Measurements from ENCODE around the gene GPR141. TPM values are rescaled to one million over a fixed set of nuclear protein-coding genes. Genes with fewer than 3 reads are reported as not detected.

Gene GPR141
- total RNA-seq, 1 experiment from 2014 or later, result not detected

GRCh38 chr7:37771342-37771741, 87.8 kb downstream of the GPR141 start:
- no peak for TF ChIP-seq FOSL1 (IDR thresholded peaks at IDR 0.05; ENCODE audit: low read depth)
- no peaks in the 10 kb centered on the region for H3K9me3 ChIP-seq (ENCODE audit: control insufficient read depth in 1 of 2, insufficient read depth in 1 of 2, low read depth in 1 of 2, low read length in 2 of 2)
- no peaks in the 10 kb centered on the region for H3K79me2 ChIP-seq (ENCODE audit: insufficient read depth, low read length)
- H3K4me1 ChIP-seq (ENCODE audit: control insufficient read depth in 1 of 2, insufficient read depth in 2 of 2, low read length in 2 of 2), result no peaks in the 10 kb centered on the region
- intact Hi-C loops (cut with micrococcal nuclease), result no loop called here
- H4K20me1 ChIP-seq (ENCODE audit: insufficient read depth), result no peaks in the 10 kb centered on the region
- RAD21 ChIA-PET (ENCODE audit: low non-redundant PET in 1 of 2, low total read pairs in 2 of 2, uncharacterized antibody in 2 of 2, unreplicated experiment in 2 of 2), result no interaction called here
- H3K9ac ChIP-seq (ENCODE audit: low read length), result no peak overlapping the region
- POLR2A ChIA-PET, result no interaction called here
- H2AFZ ChIP-seq (ENCODE audit: low read depth, low read length, poor library complexity, severe bottlenecking), result no peak overlapping the region
- no peak overlapping the region for H3K27ac ChIP-seq (ENCODE audit: low read depth, low read length)
- no peak for DNase-seq (ENCODE audit: low read depth, low spot score)
- no TSS peak for BruUV-seq (replicated peaks)
- no peak overlapping the region for H3K4me3 ChIP-seq (replicated peaks in 1 of 2; ENCODE audit: low read depth in 1 of 2, low read length in 2 of 2)
- H3K4me2 ChIP-seq (ENCODE audit: low read length), result no peak overlapping the region
- H3K36me3 ChIP-seq (ENCODE audit: control insufficient read depth in 1 of 2, insufficient read depth in 2 of 2, low read length in 2 of 2), result no peaks in the 10 kb centered on the region
- no peak for ATAC-seq
- H3K27me3 ChIP-seq (ENCODE audit: insufficient read depth, low read length), result no peaks in the 10 kb centered on the region
- CTCF ChIA-PET, result no interaction called here
- H3K9me2 ChIP-seq (ENCODE audit: insufficient read depth), result no peaks in the 10 kb centered on the region

- Histone ChIP-seq H3K4me1 (ENCODE audit: control insufficient read depth in 1 of 2, insufficient read depth in 2 of 2, low read length in 2 of 2) (no peaks in the 10 kb centered on the region), H3K4me2 (ENCODE audit: low read length) (no peak overlapping the region), H3K9me3 (ENCODE audit: control insufficient read depth in 1 of 2, insufficient read depth in 1 of 2, low read depth in 1 of 2, low read length in 2 of 2) (no peaks in the 10 kb centered on the region), H2AFZ (ENCODE audit: low read depth, low read length, poor library complexity, severe bottlenecking) (no peak overlapping the region), H3K4me3 (replicated peaks in 1 of 2; ENCODE audit: low read depth in 1 of 2, low read length in 2 of 2) (no peak overlapping the region), H3K27me3 (ENCODE audit: insufficient read depth, low read length) (no peaks in the 10 kb centered on the region), H3K27ac (ENCODE audit: low read depth, low read length) (no peak overlapping the region), H3K79me2 (ENCODE audit: insufficient read depth, low read length) (no peaks in the 10 kb centered on the region), H4K20me1 (ENCODE audit: insufficient read depth) (no peaks in the 10 kb centered on the region), H3K36me3 (ENCODE audit: control insufficient read depth in 1 of 2, insufficient read depth in 2 of 2, low read length in 2 of 2) (no peaks in the 10 kb centered on the region), H3K9me2 (ENCODE audit: insufficient read depth) (no peaks in the 10 kb centered on the region), H3K9ac (ENCODE audit: low read length) (no peak overlapping the region)
- no TSS peak for BruUV-seq (replicated peaks)
- ChIA-PET RAD21 (ENCODE audit: low non-redundant PET in 1 of 2, low total read pairs in 2 of 2, uncharacterized antibody in 2 of 2, unreplicated experiment in 2 of 2) (no interaction called here), POLR2A (no interaction called here), CTCF (no interaction called here)
- ATAC-seq (no peak), DNase-seq (ENCODE audit: low read depth, low spot score) (no peak)
- intact Hi-C loops (cut with micrococcal nuclease), result no loop called here
- no peak for TF ChIP-seq JUND (IDR thresholded peaks at IDR 0.05)
These were observed 88.2 kb downstream of the GPR141 start for GRCh38 chr7:37771801-37772200.

GRCh38 chr7:37775921-37776320, 92.4 kb downstream of the GPR141 start:
- no peaks in the 10 kb centered on the region for H3K4me1 ChIP-seq (ENCODE audit: control insufficient read depth in 1 of 2, insufficient read depth in 2 of 2, low read length in 2 of 2)
- no TSS peak for BruUV-seq (replicated peaks)
- no peak overlapping the region for H2AFZ ChIP-seq (ENCODE audit: low read depth, low read length, poor library complexity, severe bottlenecking)
- H3K27ac ChIP-seq (ENCODE audit: low read depth, low read length), result no peak overlapping the region
- POLR2A ChIA-PET, result no interaction called here
- TF ChIP-seq SIN3A (IDR thresholded peaks at IDR 0.05; ENCODE audit: low read depth) (no peak), EZH2phosphoT487 (IDR thresholded peaks at IDR 0.05; ENCODE audit: borderline replicate concordance) (no peak), CTCF (IDR thresholded peaks at IDR 0.05 in 2 of 3, conservative IDR thresholded peaks at IDR 0.05 in 1 of 3; ENCODE audit: borderline replicate concordance in 1 of 3, insufficient read depth in 1 of 3, low read depth in 2 of 3, low read length in 2 of 3) (no peak), SRF (IDR thresholded peaks at IDR 0.05; ENCODE audit: low read depth) (no peak), CEBPB (IDR thresholded peaks at IDR 0.05; ENCODE audit: low read depth) (no peak), ZBTB33 (IDR thresholded peaks at IDR 0.05; ENCODE audit: extremely low read depth, insufficient replicate concordance, low read length) (no peak)
- DNase-seq (ENCODE audit: low read depth, low spot score), result no peak
- no peaks in the 10 kb centered on the region for H3K9me2 ChIP-seq (ENCODE audit: insufficient read depth)
- no peaks in the 10 kb centered on the region for H3K36me3 ChIP-seq (ENCODE audit: control insufficient read depth in 1 of 2, insufficient read depth in 2 of 2, low read length in 2 of 2)
- H3K79me2 ChIP-seq (ENCODE audit: insufficient read depth, low read length), result no peaks in the 10 kb centered on the region
- intact Hi-C loops (cut with micrococcal nuclease), result no loop called here
- RAD21 ChIA-PET (ENCODE audit: low non-redundant PET in 1 of 2, low total read pairs in 2 of 2, uncharacterized antibody in 2 of 2, unreplicated experiment in 2 of 2), result no interaction called here
- H3K27me3 ChIP-seq (ENCODE audit: insufficient read depth, low read length), result no peaks in the 10 kb centered on the region
- no peaks in the 10 kb centered on the region for H4K20me1 ChIP-seq (ENCODE audit: insufficient read depth)
- H3K4me3 ChIP-seq (replicated peaks in 1 of 2; ENCODE audit: low read depth in 1 of 2, low read length in 2 of 2), result no peak overlapping the region
- no peak for ATAC-seq
- CTCF ChIA-PET, result no interaction called here
- no peak overlapping the region for H3K9ac ChIP-seq (ENCODE audit: low read length)
- H3K9me3 ChIP-seq (ENCODE audit: control insufficient read depth in 1 of 2, insufficient read depth in 1 of 2, low read depth in 1 of 2, low read length in 2 of 2), result no peaks in the 10 kb centered on the region
- H3K4me2 ChIP-seq (ENCODE audit: low read length), result no peak overlapping the region
